DOHH2 (cell line): ENCODE measurements around the gene SIDT1.

Source experiments
- H3F3A ChIP-seq: fragments of 200-600 bp; sonication (generic), shearing (Covaris generic); 2 replicates; pipeline ENCODE4 v1.6.0; 2016; ENCODE audit warnings: antibody characterized with exemption, mild to moderate bottlenecking; ENCODE audit not compliant: control insufficient read depth, insufficient read depth
- H3K27ac ChIP-seq: fragments of 200-600 bp; sonication (generic); 2 replicates; pipeline ENCODE4 v1.5.1; 2014; ENCODE audit warnings: low read depth, mild to moderate bottlenecking, low read length, moderate library complexity
- H3K27me3 ChIP-seq: fragments of 200-600 bp; sonication (generic); 2 replicates; pipeline ENCODE4 v1.6.1; 2014; ENCODE audit warnings: mild to moderate bottlenecking, low read length, mixed read lengths; ENCODE audit not compliant: control insufficient read depth
- H3K36me3 ChIP-seq: fragments of 200-600 bp; sonication (generic); 2 replicates; pipeline ENCODE4 v1.6.1; 2014; ENCODE audit warnings: mild to moderate bottlenecking, low read length, moderate library complexity, mixed read lengths; ENCODE audit not compliant: control insufficient read depth
- H3K4me1 ChIP-seq: fragments of 200-600 bp; sonication (generic); 2 replicates; pipeline ENCODE4 v1.6.1; 2014; ENCODE audit warnings: mild to moderate bottlenecking, low read length, mixed read lengths; ENCODE audit not compliant: control insufficient read depth
- H3K4me2 ChIP-seq: fragments of 200-600 bp; sonication (generic); 2 replicates; pipeline ENCODE4 v1.6.0; 2014; ENCODE audit warnings: mild to moderate bottlenecking, low read length, moderate library complexity
- H3K4me3 ChIP-seq: fragments of 200-600 bp; sonication (generic); 2 replicates; pipeline ENCODE4 v1.5.1; 2014; ENCODE audit warnings: mild to moderate bottlenecking, low read length, mixed read lengths
- H3K79me2 ChIP-seq: fragments of 200-600 bp; sonication (generic); 2 replicates; pipeline ENCODE4 v1.6.1; 2014; ENCODE audit warnings: mild to moderate bottlenecking, low read length, mixed read lengths; ENCODE audit not compliant: control insufficient read depth
- H3K9me2 ChIP-seq: fragments of 200-600 bp; sonication (generic); replicated peaks from 2 replicates; pipeline ENCODE4 v1.6.1; 2014; ENCODE audit warnings: mild to moderate bottlenecking, low read length, mixed read lengths; ENCODE audit not compliant: control insufficient read depth
- H3K9me3 ChIP-seq: fragments of 200-600 bp; sonication (generic); 2 replicates; pipeline ENCODE4 v1.6.1; 2014; ENCODE audit warnings: antibody characterized with exemption, low read length, mixed read lengths; ENCODE audit not compliant: control insufficient read depth, insufficient read depth
- H4K20me1 ChIP-seq: fragments of 200-600 bp; sonication (generic); 2 replicates; pipeline ENCODE4 v1.6.0; 2014; ENCODE audit warnings: low read depth, mild to moderate bottlenecking, antibody characterized with exemption, low read length, moderate library complexity; ENCODE audit not compliant: control insufficient read depth, insufficient read depth
- CTCF ChIP-seq: fragments of 200-600 bp; sonication (generic); IDR thresholded peaks from one replicate; pipeline ENCODE4 v1.5.1; 2014; ENCODE audit warnings: antibody characterized with exemption, mild to moderate bottlenecking, low read depth, low read length; ENCODE audit not compliant: poor library complexity, severe bottlenecking
- EZH2phosphoT487 ChIP-seq: fragments of 200-600 bp; sonication (generic); IDR thresholded peaks from 2 replicates; pipeline ENCODE4 v1.6.1; 2017; ENCODE audit warnings: borderline replicate concordance, mild to moderate bottlenecking, antibody characterized with exemption, low read length, moderate library complexity, mixed read lengths

SIDT1 gene

GRCh38 chr3:113514265-113514769, 18.0 kb upstream of the SIDT1 start:
- TF ChIP-seq CTCF (no peak), EZH2phosphoT487 (no peak)

GRCh38 chr3:113516115-113516505, 16.2 kb upstream of the SIDT1 start:
- H3K4me3 ChIP-seq = peak overlapping the region; percentile 84
- no peak for TF ChIP-seq CTCF

More at GRCh38 chr3:113514265-113514769, 18.0 kb upstream of the SIDT1 start:
- Histone ChIP-seq H3K79me2 (peaks cover 50% of the 10 kb centered on the region), H3K9me3 (peaks cover 4% of the 10 kb centered on the region; the same call in 1 of the 2 replicates), H4K20me1 (no peaks in the 10 kb centered on the region), H3K36me3 (no peaks in the 10 kb centered on the region; the same call in 1 of the 2 replicates), H3K27ac (peak overlapping the region; percentile 68), H3K4me1 (peaks cover 15% of the 10 kb centered on the region), H3K4me2 (peak overlapping the region; percentile 73), H3K9me2 (no peaks in the 10 kb centered on the region), H3K27me3 (no peaks in the 10 kb centered on the region), H3F3A (no peaks in the 10 kb centered on the region), H3K4me3 (peak overlapping the region; percentile 84)

GRCh38 chr3:113521981-113522380, 10.4 kb upstream of the SIDT1 start:
- H3K9me3 ChIP-seq = no peaks in the 10 kb centered on the region
- no peaks in the 10 kb centered on the region; the same call in 1 of the 2 replicates for H3K9me2 ChIP-seq
- H3K27ac ChIP-seq = no peak overlapping the region
- no peak overlapping the region for H3K4me2 ChIP-seq
- H3K4me1 ChIP-seq = no peaks in the 10 kb centered on the region
- no peaks in the 10 kb centered on the region for H4K20me1 ChIP-seq
- H3K4me3 ChIP-seq = no peak overlapping the region
- no peaks in the 10 kb centered on the region for H3K36me3 ChIP-seq
- H3K27me3 ChIP-seq = peaks cover 32% of the 10 kb centered on the region
- TF ChIP-seq EZH2phosphoT487 (no peak), CTCF (no peak)
- H3F3A ChIP-seq = no peaks in the 10 kb centered on the region
- H3K79me2 ChIP-seq = no peaks in the 10 kb centered on the region

More at GRCh38 chr3:113516115-113516505, 16.2 kb upstream of the SIDT1 start:
- Histone ChIP-seq H3K9me2 (no peaks in the 10 kb centered on the region), H3K4me2 (no peak overlapping the region), H4K20me1 (no peaks in the 10 kb centered on the region), H3K4me1 (peaks cover 15% of the 10 kb centered on the region), H3K27ac (no peak overlapping the region), H3K9me3 (no peaks in the 10 kb centered on the region), H3K36me3 (no peaks in the 10 kb centered on the region), H3K27me3 (peaks cover 2% of the 10 kb centered on the region; the same call in 1 of the 2 replicates), H3F3A (no peaks in the 10 kb centered on the region), H3K79me2 (peaks cover 32% of the 10 kb centered on the region)
